Panc1 (cell line): Measurements from ENCODE around the gene ZDHHC13. TPM values are rescaled to one million over a fixed set of nuclear protein-coding genes. Genes with fewer than 3 reads are reported as not detected.

Source experiments
- ATAC-seq: fragments of 200-7000 bp; cut with Tn5 transposase; 2 replicates; pipeline ENCODE4 v1.9.1; 2020; ENCODE audit warnings: mild to moderate bottlenecking, moderate library complexity
- BruUV-seq: library from RNA; stranded (reverse); fragments of 400-500 nt; replicated peaks from 2 replicates; lab custom pipeline; 2021; lab: Mats Ljungman, UMichigan
- CTCF ChIA-PET: fragments of 300-600 bp; sonication (Branson Sonifier 250); formaldehyde crosslinking; loops from one replicate; lab custom pipeline; 2022; ENCODE audit warnings: antibody characterized with exemption; lab: Charles Lee
- POLR2A ChIA-PET: fragments of 300-600 bp; sonication (Branson Sonifier 250); formaldehyde crosslinking; loops from one replicate; lab custom pipeline; 2022; ENCODE audit warnings: antibody characterized with exemption; lab: Charles Lee
- DNase-seq: peaks from one replicate; pipeline ENCODE4 v3.0.0-alpha.2; 2010; ENCODE audit warnings: low read depth, low spot score
- H3K27ac ChIP-seq: 2 replicates; pipeline ENCODE4 v1.5.1; 2011; ENCODE audit warnings: mild to moderate bottlenecking, low read length, inconsistent platforms
- H3K27me3 ChIP-seq: fragments of 200-500 bp; sonication (Bioruptor generic); 2 replicates; pipeline ENCODE4 v1.6.0; 2014; ENCODE audit warnings: low read length, inconsistent platforms; ENCODE audit not compliant: control insufficient read depth, insufficient read depth
- H3K36me3 ChIP-seq: fragments of 200-500 bp; sonication (Bioruptor generic); 2 replicates; pipeline ENCODE4 v1.5.1; 2014; ENCODE audit warnings: inconsistent platforms, mild to moderate bottlenecking, low read length, moderate library complexity; ENCODE audit not compliant: control insufficient read depth, insufficient read depth
- H3K4me1 ChIP-seq: 2 replicates; pipeline ENCODE4 v1.5.1; 2011; ENCODE audit warnings: inconsistent platforms, mild to moderate bottlenecking, low read length, moderate library complexity; ENCODE audit not compliant: control insufficient read depth, insufficient read depth
- H3K4me3 ChIP-seq, 2 experiments: 2 replicates each; pipeline ENCODE4 v1.5.1; 2011 to 2012; ENCODE audit warnings: low read depth in 2 of 2, low read length in 2 of 2, mild to moderate bottlenecking in 2 of 2, inconsistent platforms in 1 of 2, moderate library complexity in 1 of 2
- H3K9me3 ChIP-seq: fragments of 200-500 bp; sonication (Bioruptor generic); 2 replicates; pipeline ENCODE4 v1.5.1; 2014; ENCODE audit warnings: low read depth, mild to moderate bottlenecking, inconsistent platforms, low read length, moderate library complexity; ENCODE audit not compliant: control insufficient read depth, insufficient read depth
- CTCF ChIP-seq: fragments of 450-650 bp; IDR thresholded peaks from 2 replicates; pipeline ENCODE4 v1.5.1; 2017; ENCODE audit warnings: mild to moderate bottlenecking
- POLR2AphosphoS5 ChIP-seq: IDR thresholded peaks from 2 replicates; pipeline ENCODE4 v1.6.1; 2012; ENCODE audit warnings: mild to moderate bottlenecking, low read depth, low read length, moderate library complexity
- REST ChIP-seq, 2 experiments: IDR thresholded peaks; 2 replicates each; pipeline ENCODE4 v1.6.1; 2011 to 2012; ENCODE audit warnings: low read depth in 2 of 2, control low read depth in 1 of 2, low read length in 1 of 2, mild to moderate bottlenecking in 1 of 2, moderate library complexity in 1 of 2; ENCODE audit not compliant: insufficient read depth in 1 of 2
- SIN3A ChIP-seq: IDR thresholded peaks from 2 replicates; pipeline ENCODE4 v1.6.1; 2012; ENCODE audit warnings: low read depth, mild to moderate bottlenecking, low read length, moderate library complexity, borderline replicate concordance; ENCODE audit not compliant: insufficient read depth
- TCF7L2 ChIP-seq: IDR thresholded peaks from 2 replicates; pipeline ENCODE4 v1.6.1; 2011; ENCODE audit warnings: mild to moderate bottlenecking, low read depth, low read length, inconsistent platforms
- in situ Hi-C: cut with HindIII; loops from 2 replicates; pipeline ENCODE4 v1.10.0; 2016; ENCODE audit warnings: low sequenced_read_pairs, low pct_unique_long_range_greater_than_20kb
- intact Hi-C: fragments of 100-400 bp; cut with micrococcal nuclease; formaldehyde crosslinking; loops from one replicate; pipeline ENCODE4 v1.10.0; 2022; ENCODE audit not compliant: unreplicated experiment
- total RNA-seq: library from RNA; stranded (reverse); gene quantifications from one replicate; pipeline ENCODE4 v1.2.1, GENCODE V29; 2021; ENCODE audit not compliant: unreplicated experiment

Gene ZDHHC13
- total RNA-seq, 1 experiment from 2014 or later: 24.3 TPM

GRCh38 chr11:19092342-19092741 is 24.6 kb upstream of the ZDHHC13 start:
- POLR2A ChIA-PET: no interaction called here
- ATAC-seq (no peak), DNase-seq (no peak)
- intact Hi-C loops: no loop called here
- Histone ChIP-seq H3K9me3 (no peaks in the 10 kb centered on the region), H3K36me3 (no peaks in the 10 kb centered on the region), H3K27me3 (peaks cover 22% of the 10 kb centered on the region), H3K4me3 (no peak overlapping the region), H3K4me1 (no peaks in the 10 kb centered on the region), H3K27ac (no peak overlapping the region)
- in situ Hi-C loops: no loop called here
- BruUV-seq: no TSS peak
- CTCF ChIA-PET: no interaction called here
- no peak for TF ChIP-seq CTCF
- no peak for TF ChIP-seq POLR2AphosphoS5
- TF ChIP-seq TCF7L2: no peak
- no peak for TF ChIP-seq REST (IDR thresholded peaks at IDR 0.05; ENCODE audit: insufficient read depth in 1 of 2, low read depth in 2 of 2, low read length in 1 of 2)
- no peak for TF ChIP-seq SIN3A

- no peaks in the 10 kb centered on the region for H3K36me3 ChIP-seq
- TF ChIP-seq SIN3A: no peak
- TF ChIP-seq TCF7L2: no peak
- TF ChIP-seq POLR2AphosphoS5: no peak
- no peak for TF ChIP-seq CTCF
- TF ChIP-seq REST (IDR thresholded peaks at IDR 0.05; ENCODE audit: insufficient read depth in 1 of 2, low read depth in 2 of 2, low read length in 1 of 2): no peak
- H3K4me1 ChIP-seq: no peaks in the 10 kb centered on the region
- no TSS peak for BruUV-seq
- H3K27me3 ChIP-seq: peaks cover 22% of the 10 kb centered on the region
- CTCF ChIA-PET: no interaction called here
- no peak overlapping the region for H3K4me3 ChIP-seq
- ATAC-seq: no peak
- no peak for DNase-seq
- POLR2A ChIA-PET: no interaction called here
- H3K27ac ChIP-seq: no peak overlapping the region
- intact Hi-C loops: no loop called here
- no peaks in the 10 kb centered on the region for H3K9me3 ChIP-seq
- in situ Hi-C loops: no loop called here
Observed at GRCh38 chr11:19092850-19093249, 24.1 kb upstream of the ZDHHC13 start.
